Activated naive CD8-positive, alpha-beta T cell treated with anti-CD3 and anti-CD28 coated beads for 36 hours (primary cell): ENCODE data around the gene ADCY4. TPM values are rescaled to one million over a fixed set of nuclear protein-coding genes. Genes with fewer than 3 reads are reported as not detected.

Experiments
- DNase-seq: peaks from one replicate; pipeline ENCODE4 v3.0.0; 2021
- H3K27ac Mint-ChIP-seq: one replicate; pipeline ENCODE4 v1.8.0; 2022; ENCODE audit warnings: mild to moderate bottlenecking, moderate library complexity, mixed read lengths
- H3K27me3 Mint-ChIP-seq: one replicate; pipeline ENCODE4 v1.8.0; 2022; ENCODE audit warnings: mild to moderate bottlenecking, mixed read lengths
- H3K36me3 Mint-ChIP-seq: one replicate; pipeline ENCODE4 v1.8.0; 2021; ENCODE audit warnings: mild to moderate bottlenecking, mixed read lengths
- H3K4me1 Mint-ChIP-seq: one replicate; pipeline ENCODE4 v1.8.0; 2021; ENCODE audit warnings: mixed read lengths
- H3K4me3 Mint-ChIP-seq: one replicate; pipeline ENCODE4 v1.8.0; 2022; ENCODE audit warnings: mild to moderate bottlenecking, moderate library complexity, mixed read lengths
- H3K9me3 Mint-ChIP-seq: one replicate; pipeline ENCODE4 v1.8.0; 2022; ENCODE audit warnings: mixed read lengths
- total RNA-seq, 2 experiments: library from RNA; stranded (reverse); gene quantifications; one replicate each; pipeline ENCODE4 v1.2.3, GENCODE V29; 2021

ADCY4 gene
- total RNA-seq, 2 experiments from 2014 or later, result 0.70 to 1.0 TPM

- no peaks in the 10 kb centered on the region for H3K9me3 Mint-ChIP-seq
- no peak overlapping the region for H3K27ac Mint-ChIP-seq
- peaks cover 37% of the 10 kb centered on the region for H3K36me3 Mint-ChIP-seq
- no peaks in the 10 kb centered on the region for H3K27me3 Mint-ChIP-seq
- H3K4me1 Mint-ChIP-seq, result peaks cover 45% of the 10 kb centered on the region
- no peak overlapping the region for H3K4me3 Mint-ChIP-seq
- no peak for DNase-seq
Observed at GRCh38 chr14:24308342-24309124, 26.3 kb downstream of the ADCY4 start.

- DNase-seq, result peak; percentile 46
- Mint-ChIP-seq H3K27me3 (no peaks in the 10 kb centered on the region), H3K27ac (peak within 1 kb of the TSS; percentile 47), H3K4me3 (no peak within 1 kb of the TSS), H3K36me3 (peaks cover 37% of the 10 kb centered on the region), H3K9me3 (no peaks in the 10 kb centered on the region), H3K4me1 (peaks cover 38% of the 10 kb centered on the region)
Observed at GRCh38 chr14:24307575-24308341, 27.1 kb downstream of the ADCY4 start, which contains the start of gene CIDEB. TSS of gene CIDEB (minus strand) at chr14:24307977. CDS start at chr14:24307858, 119 bp downstream.

DNA sequence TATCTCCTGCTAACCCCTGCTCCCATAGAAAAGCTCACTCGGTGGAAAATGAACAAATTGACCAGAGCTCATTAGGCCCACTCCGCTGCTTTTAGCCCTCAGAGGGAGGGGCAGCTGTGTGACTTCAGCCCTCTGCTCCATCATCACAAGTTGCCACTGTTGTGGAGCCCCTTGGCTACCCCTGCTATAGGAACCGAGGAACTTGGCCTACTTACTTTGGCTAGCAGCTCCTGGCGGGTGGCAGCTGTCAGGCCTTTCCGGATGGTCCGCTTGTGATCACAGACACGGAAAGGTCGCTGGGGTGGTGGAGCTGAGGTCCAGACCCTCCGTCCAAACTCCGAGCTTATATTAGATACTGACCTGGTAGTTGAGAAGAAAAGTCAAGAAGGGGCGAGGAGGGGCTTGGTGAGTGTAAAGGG, 27.7 kb downstream of the ADCY4 start:
- H3K4me3 Mint-ChIP-seq, result no peak overlapping the region
- peak overlapping the region; percentile 47 for H3K27ac Mint-ChIP-seq
- no peaks in the 10 kb centered on the region for H3K27me3 Mint-ChIP-seq
- peaks cover 34% of the 10 kb centered on the region for H3K36me3 Mint-ChIP-seq
- no peaks in the 10 kb centered on the region for H3K9me3 Mint-ChIP-seq
- DNase-seq, result no peak
- H3K4me1 Mint-ChIP-seq, result peaks cover 35% of the 10 kb centered on the region

DNA sequence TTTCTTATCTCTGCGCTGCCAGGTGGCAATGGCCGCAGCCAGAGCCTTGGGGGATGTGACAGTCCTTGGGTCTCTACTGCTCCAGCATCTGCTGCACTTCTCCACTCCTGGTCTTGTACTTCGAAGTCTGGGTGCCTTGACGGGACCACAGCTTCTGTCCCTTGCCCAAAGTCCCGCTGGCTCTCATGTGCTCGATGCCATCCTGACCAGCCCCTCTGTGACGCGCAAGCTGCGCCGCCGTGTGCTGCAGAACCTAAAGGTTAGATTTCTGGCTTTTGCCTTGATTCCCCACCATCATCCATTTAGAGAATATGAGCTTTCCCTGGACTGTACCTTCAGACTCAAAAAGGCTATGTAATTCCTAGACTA, 30.9 kb downstream of the ADCY4 start:
- H3K4me3 Mint-ChIP-seq, result no peak overlapping the region
- H3K27ac Mint-ChIP-seq, result no peak overlapping the region
- DNase-seq, result no peak
- H3K36me3 Mint-ChIP-seq, result peaks cover 33% of the 10 kb centered on the region
- H3K27me3 Mint-ChIP-seq, result no peaks in the 10 kb centered on the region
- no peaks in the 10 kb centered on the region for H3K9me3 Mint-ChIP-seq
- H3K4me1 Mint-ChIP-seq, result peaks cover 37% of the 10 kb centered on the region

GRCh38 chr14:24300326-24300980, 34.4 kb downstream of the ADCY4 start:
- H3K4me3 Mint-ChIP-seq, result peak overlapping the region; percentile 89
- DNase-seq, result no peak
- peak overlapping the region; percentile 91 for H3K27ac Mint-ChIP-seq
- no peaks in the 10 kb centered on the region for H3K27me3 Mint-ChIP-seq
- peaks cover 46% of the 10 kb centered on the region for H3K4me1 Mint-ChIP-seq
- no peaks in the 10 kb centered on the region for H3K9me3 Mint-ChIP-seq
- H3K36me3 Mint-ChIP-seq, result peaks cover 29% of the 10 kb centered on the region

- H3K4me1 Mint-ChIP-seq, result peaks cover 46% of the 10 kb centered on the region
- no peaks in the 10 kb centered on the region for H3K9me3 Mint-ChIP-seq
- peaks cover 29% of the 10 kb centered on the region for H3K36me3 Mint-ChIP-seq
- peak within 1 kb of the TSS; percentile 89 for H3K4me3 Mint-ChIP-seq
- H3K27ac Mint-ChIP-seq, result peak within 1 kb of the TSS; percentile 91
- H3K27me3 Mint-ChIP-seq, result no peaks in the 10 kb centered on the region
- peak; percentile 90 for DNase-seq
Observed at GRCh38 chr14:24299255-24300191, 35.3 kb downstream of the ADCY4 start, which contains the start of the genes DHRS1 and NOP9. TSS of gene DHRS1 (minus strand) at chr14:24299780. CDS start at chr14:24299106, 674 bp downstream. TSS of gene NOP9 (plus strand) at chr14:24299850. CDS start at chr14:24299955, 105 bp downstream.

- H3K36me3 Mint-ChIP-seq, result peaks cover 26% of the 10 kb centered on the region
- no peaks in the 10 kb centered on the region for H3K27me3 Mint-ChIP-seq
- no peaks in the 10 kb centered on the region for H3K9me3 Mint-ChIP-seq
- H3K27ac Mint-ChIP-seq, result peak overlapping the region; percentile 91
- peak; percentile 22 for DNase-seq
- peaks cover 46% of the 10 kb centered on the region for H3K4me1 Mint-ChIP-seq
- H3K4me3 Mint-ChIP-seq, result peak overlapping the region; percentile 89
Observed at GRCh38 chr14:24298892-24299254, 36.0 kb downstream of the ADCY4 start.

- no peak for DNase-seq
Observed at GRCh38 chr14:24297190-24297964, 37.5 kb downstream of the ADCY4 start.

DNA sequence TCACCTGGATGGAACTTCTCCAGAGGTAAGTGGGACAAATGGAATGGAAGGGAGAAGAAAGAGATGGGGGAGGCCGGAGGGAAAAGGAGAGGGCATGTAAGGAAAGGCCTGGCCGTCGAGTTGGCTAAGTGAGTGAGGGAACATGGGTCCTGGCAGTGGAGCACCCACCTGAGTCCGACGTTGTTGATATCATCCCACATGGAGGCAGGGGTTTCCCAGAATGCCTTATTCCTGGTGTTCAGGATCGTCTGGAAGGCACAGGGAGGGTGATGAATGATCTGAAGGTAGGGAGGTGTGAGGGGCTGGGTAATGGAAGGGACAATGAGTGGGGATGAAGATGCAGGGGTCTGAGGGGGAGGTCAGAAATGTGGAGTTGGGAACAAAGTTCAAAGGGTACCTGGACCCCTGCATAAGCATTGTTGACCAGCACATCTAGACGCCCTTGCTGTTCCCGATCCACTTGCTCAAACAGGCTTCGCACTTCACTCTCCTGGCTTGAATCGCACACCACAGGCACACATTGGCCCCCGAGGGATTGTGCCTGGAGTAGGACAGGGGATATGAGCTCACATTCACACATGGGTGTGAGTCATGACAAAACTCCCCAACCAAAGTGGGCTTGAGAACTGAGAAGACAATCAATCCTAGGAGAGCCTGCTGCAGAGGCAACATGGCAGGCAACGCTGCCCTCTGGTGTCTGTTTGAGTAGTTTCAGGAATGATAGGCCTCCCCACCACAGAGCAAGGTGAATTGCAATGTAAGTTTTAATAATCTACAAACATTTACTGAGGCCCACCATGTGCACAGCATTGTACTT, 38.3 kb downstream of the ADCY4 start:
- Mint-ChIP-seq H3K4me3 (peak overlapping the region; percentile 6), H3K27me3 (no peaks in the 10 kb centered on the region), H3K27ac (peak overlapping the region; percentile 75), H3K4me1 (peaks cover 47% of the 10 kb centered on the region), H3K9me3 (no peaks in the 10 kb centered on the region), H3K36me3 (peaks cover 19% of the 10 kb centered on the region)
- DNase-seq, result peak; percentile 77

More at GRCh38 chr14:24297190-24297964, 37.5 kb downstream of the ADCY4 start:
- peak overlapping the region; percentile 75 for H3K27ac Mint-ChIP-seq
- peaks cover 43% of the 10 kb centered on the region for H3K4me1 Mint-ChIP-seq
- H3K9me3 Mint-ChIP-seq, result no peaks in the 10 kb centered on the region
- peak overlapping the region; percentile 5 for H3K4me3 Mint-ChIP-seq
- H3K27me3 Mint-ChIP-seq, result no peaks in the 10 kb centered on the region
- peaks cover 26% of the 10 kb centered on the region for H3K36me3 Mint-ChIP-seq

DNA sequence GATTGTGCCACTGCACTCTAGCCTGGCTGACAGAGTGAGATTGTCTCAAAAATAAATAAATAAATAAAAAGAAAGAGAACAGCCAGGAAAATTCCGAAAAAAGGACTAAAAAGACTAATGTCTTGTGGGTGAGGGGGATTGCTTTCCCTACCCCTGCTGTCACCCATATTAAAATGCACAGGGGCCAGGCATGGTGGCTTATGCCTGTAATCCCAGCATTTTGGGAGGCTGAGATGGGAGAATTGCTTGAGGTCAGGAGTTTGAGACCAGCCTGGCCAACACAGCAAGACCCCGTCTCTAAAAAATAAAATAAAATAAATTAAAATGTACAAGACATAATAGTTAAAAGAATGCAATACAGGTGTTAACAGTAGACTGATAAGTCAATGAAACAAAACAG, 41.3 kb downstream of the ADCY4 start:
- H3K36me3 Mint-ChIP-seq, result peaks cover 29% of the 10 kb centered on the region
- H3K27me3 Mint-ChIP-seq, result no peaks in the 10 kb centered on the region
- H3K4me1 Mint-ChIP-seq, result peaks cover 49% of the 10 kb centered on the region
- DNase-seq, result no peak
- H3K4me3 Mint-ChIP-seq, result no peak overlapping the region
- H3K9me3 Mint-ChIP-seq, result no peaks in the 10 kb centered on the region
- no peak overlapping the region for H3K27ac Mint-ChIP-seq

GRCh38 chr14:24292118-24292807, 42.6 kb downstream of the ADCY4 start:
- Mint-ChIP-seq H3K9me3 (no peaks in the 10 kb centered on the region), H3K27me3 (no peaks in the 10 kb centered on the region), H3K4me1 (peaks cover 53% of the 10 kb centered on the region), H3K4me3 (no peak overlapping the region), H3K27ac (no peak overlapping the region), H3K36me3 (peaks cover 37% of the 10 kb centered on the region)
- no peak for DNase-seq

DNA sequence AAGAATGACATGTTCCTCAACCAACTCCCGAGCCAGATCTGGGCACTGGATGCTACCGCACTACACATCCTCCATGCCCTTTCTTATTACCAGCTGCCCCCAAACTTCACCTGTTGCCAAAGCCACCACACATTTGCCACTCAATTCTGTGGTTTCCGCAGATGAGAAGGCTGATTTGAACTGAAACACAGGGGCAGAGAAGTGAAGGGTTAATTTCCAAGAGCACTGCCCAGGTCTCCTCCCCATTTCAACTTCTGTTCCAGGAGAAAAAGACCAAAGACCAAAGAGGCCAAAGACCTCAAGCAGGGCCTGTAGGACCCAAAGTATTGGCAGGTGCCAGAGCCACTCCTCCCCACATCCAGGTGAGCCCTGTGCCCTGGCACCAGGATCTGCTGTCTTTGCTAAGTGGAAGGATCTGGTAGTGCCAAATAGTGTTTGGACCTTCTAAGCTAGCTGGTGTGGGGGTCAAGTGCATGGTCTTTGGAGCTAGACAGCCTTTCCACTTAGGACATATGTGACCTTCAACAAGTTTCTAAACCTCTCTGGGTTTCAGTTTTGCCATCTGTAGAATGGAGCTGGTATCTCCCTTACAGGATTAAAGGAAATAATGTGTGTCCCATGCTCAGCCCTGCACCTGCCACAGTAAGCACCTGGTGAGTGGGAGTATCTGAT, 43.3 kb downstream of the ADCY4 start:
- Mint-ChIP-seq H3K4me1 (peaks cover 46% of the 10 kb centered on the region), H3K9me3 (no peaks in the 10 kb centered on the region), H3K27me3 (no peaks in the 10 kb centered on the region), H3K27ac (no peak overlapping the region), H3K4me3 (no peak overlapping the region), H3K36me3 (peaks cover 35% of the 10 kb centered on the region)
- no peak for DNase-seq
